C4-2B (cell line): ENCODE measurements around the gene APLP1.

Experiments
- H3K27ac ChIP-seq: fragments of 450-650 bp; 2 replicates; pipeline ENCODE4 v1.5.1; 2017
- CTCF ChIP-seq: fragments of 450-650 bp; conservative IDR thresholded peaks from 2 replicates; pipeline ENCODE4 v1.5.1; 2017; ENCODE audit warnings: mild to moderate bottlenecking
- ZFX ChIP-seq: fragments of 450-650 bp; IDR thresholded peaks from 2 replicates; pipeline ENCODE4 v1.6.1; 2017

Gene APLP1

GRCh38 chr19:35898499-35898809 lies 30.1 kb downstream of the APLP1 start:
- no peak for TF ChIP-seq CTCF
- no peak for TF ChIP-seq ZFX
- peak overlapping the region; percentile 82 for H3K27ac ChIP-seq

- TF ChIP-seq CTCF (no peak), ZFX (no peak)
- H3K27ac ChIP-seq: peak overlapping the region; percentile 82
These were observed 31.3 kb downstream of the APLP1 start for GRCh38 chr19:35899547-35900214.

DNA sequence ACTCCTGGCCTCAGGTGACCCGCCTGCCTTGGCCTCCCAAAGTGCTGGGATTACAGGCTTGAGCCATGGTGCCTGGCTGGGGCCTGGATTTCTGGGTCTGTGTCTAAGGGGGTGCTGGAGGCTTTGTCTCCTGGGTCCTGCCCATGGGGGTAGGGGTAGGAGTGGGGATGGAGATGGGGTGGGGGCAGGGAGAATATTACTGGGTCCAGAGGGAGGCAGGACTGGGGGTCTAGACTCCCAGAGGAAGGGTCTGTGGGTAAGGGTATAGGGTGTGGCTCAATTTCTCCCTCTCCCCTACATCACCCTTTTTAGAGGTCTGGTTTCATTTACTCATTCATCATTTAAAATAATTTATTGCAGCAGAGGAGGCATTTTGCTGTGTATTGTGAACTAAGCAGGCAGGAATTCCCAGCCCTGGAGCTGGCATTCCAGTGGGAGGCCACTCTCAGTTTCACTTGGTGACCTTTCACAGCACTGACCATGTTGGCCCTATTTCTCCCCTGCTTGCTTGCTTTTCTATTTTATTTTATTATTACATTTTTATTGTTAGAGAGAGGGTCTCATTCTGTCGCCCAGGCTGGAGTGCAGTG lies 32.8 kb downstream of the APLP1 start:
- peak overlapping the region; percentile 82; the same call in 1 of the 2 replicates for H3K27ac ChIP-seq
- TF ChIP-seq ZFX: no peak
- no peak for TF ChIP-seq CTCF

DNA sequence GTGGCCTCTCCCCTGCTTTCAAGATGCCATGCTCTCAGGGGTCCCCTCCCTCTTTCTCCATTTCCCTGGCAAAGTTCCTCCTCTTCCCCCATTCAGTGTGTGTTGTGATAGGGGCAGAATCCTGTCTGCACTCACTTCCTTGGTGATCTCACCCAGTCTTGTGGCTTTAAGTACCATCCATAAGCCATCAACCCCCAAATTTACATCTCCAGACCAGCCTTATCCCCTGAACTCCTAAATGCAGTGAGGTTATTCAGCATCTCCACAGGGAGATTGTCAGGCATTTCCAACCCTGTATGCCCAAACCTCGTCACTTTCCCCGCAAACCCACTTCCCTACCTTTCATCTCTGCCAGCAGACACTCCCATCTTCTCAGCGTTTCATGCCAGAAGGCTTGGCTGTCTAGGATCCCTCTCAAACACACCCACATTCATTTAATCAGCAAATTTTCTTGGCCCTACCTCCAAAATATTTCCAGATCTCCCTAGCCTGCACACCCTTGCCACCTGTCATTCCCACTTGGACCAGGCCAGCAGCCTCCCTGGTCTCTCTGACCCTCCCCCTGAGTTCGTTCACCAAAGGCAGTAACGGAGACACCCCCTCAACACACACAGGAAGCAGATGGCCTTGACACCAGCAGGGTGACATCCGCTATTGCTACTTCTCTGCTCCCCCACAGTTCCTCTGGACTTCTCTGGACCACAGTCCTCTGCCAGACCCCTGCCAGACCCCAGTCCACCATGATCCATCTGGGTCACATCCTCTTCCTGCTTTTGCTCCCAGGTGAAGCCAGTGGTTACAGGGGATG lies 33.7 kb downstream of the APLP1 start, which contains the start of gene HCST:
TSS of gene HCST (plus strand) at position 676 of the 808 bp plus-strand sequence. CDS start at position 741, 65 bp downstream.
- peak within 1 kb of the TSS; percentile 25 for H3K27ac ChIP-seq
- TF ChIP-seq ZFX: no peak
- TF ChIP-seq CTCF: no peak

- no peak for TF ChIP-seq ZFX
- TF ChIP-seq CTCF: no peak
These were observed 34.6 kb downstream of the APLP1 start for GRCh38 chr19:35902870-35903475.

GRCh38 chr19:35903550-35904179 lies 35.3 kb downstream of the APLP1 start:
- TF ChIP-seq ZFX (no peak), CTCF (no peak)
- peak overlapping the region; percentile 25 for H3K27ac ChIP-seq

More at GRCh38 chr19:35902870-35903475, 34.6 kb downstream of the APLP1 start:
- H3K27ac ChIP-seq: peak overlapping the region; percentile 25
